GM18508 (cell line): ENCODE data around the gene DHTKD1.
"Not testable (repeated sequence)": the region's sequence is repeated elsewhere in the genome, so short reads cannot be mapped to it uniquely, and the experiment has no call there.

Experiments
- ATAC-seq: cut with Tn5 transposase; IDR thresholded peaks from one replicate; pipeline ENCODE4 v1.9.1; 2021; ENCODE audit warnings: moderate number of reproducible peaks; ENCODE audit not compliant: insufficient read depth, unreplicated experiment

DHTKD1 gene

DNA sequence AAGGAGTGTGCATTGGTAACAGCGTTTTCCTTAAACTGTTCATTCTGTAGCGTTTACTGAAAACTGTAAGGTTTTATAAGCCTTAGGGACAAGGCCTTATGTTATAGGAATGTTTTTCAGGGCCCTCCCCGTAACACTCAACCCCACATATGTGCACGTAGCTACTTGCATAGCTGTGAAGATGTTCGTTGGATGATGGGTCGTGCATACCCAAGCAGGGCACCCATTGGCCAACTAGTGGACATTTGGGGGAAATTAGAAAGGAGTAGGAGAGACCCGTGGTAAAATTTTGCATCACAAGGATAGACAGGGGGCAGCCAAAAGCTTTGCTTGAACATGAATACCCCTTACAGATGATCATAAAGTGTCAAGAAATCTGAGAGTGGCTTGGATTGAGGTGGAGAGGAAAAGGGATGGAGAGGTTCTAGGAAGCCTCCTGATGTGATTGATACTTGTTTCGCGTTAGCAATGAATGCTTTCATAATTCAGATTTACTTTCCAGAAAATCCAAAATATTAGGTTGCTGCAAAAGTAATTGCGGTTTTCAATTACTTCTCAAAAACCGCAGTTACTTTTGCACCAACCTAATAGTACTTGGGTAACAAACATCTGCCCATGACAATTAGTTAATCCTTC, 61.6 kb downstream of the DHTKD1 start:
- ATAC-seq: peak; percentile 52

DNA sequence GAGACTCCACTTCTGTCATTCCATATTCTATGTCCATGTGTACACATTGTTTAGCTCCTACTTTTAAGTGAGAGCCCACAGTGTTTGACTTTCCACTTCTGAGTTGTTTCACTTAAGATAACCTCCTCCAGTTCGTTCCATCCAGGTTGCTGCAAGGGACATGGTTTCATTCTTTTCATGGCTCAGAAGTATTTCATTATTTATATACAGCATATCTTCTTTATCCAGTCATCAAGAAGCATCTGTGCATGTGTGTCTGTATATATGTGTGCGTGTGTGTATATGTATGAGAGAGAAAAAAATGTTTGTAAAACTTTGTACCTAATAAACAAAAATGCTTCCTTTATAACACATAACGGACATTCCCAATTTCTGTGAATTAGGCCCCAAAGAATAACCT, 66.9 kb downstream of the DHTKD1 start:
- no peak for ATAC-seq

DNA sequence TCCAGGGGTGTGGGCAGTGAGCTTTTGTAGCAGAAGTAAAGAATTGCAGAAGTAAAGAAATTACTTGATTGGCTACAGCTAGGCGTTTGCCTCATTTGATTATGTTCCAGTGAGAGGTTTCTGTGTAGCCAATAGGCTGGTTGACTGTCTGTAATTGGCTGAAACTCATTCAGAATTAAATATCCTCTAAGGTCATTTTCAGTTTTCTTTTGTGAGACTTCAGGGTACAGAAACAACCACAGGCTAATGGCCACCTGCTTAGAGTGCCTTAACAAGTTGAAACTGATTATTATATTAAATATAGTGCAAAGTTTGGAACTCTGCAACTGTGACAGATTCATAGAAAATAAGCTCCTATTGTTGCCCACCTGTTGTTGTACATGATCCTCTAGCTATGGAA, 71.3 kb downstream of the DHTKD1 start:
- no peak for ATAC-seq

DNA sequence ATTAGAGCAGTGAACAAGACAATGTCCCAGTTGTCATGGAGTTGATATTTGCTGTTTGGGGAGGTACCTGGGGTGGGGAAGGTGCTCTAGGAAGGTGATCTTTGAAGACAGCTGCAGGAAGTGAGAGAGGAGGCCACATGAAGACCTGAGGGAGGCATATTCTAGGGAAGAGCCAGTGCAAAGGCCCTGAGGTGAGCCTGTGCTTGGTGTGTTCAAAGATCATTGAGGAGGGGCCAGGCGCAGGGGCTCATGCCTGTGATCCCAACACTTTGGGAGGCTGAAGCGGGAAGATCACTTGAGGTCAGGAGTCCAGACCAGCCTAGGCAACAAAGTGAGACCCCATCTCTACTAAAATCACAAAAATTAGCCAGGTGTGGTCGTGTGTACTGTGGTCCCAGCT, 75.8 kb downstream of the DHTKD1 start:
- ATAC-seq: no peak

DNA sequence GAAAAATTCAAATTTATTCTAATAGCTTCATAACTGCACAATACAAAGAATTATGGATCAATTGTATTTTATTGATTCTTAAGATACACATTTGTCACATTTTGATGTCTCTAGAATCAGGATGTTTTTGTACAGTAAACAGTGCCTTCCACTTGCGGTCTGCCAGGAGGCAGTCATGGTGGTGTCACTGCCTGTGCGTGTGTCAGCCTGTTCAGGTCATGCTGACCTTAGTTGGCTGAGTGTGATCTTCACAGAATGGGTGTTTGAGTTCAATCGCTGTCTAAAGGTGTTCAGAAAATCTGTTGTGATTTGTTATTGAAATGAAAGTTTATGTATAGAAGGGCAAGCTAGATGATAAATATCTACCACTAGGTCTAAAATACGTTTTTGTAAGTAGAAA, 81.4 kb downstream of the DHTKD1 start:
- ATAC-seq: no peak

DNA sequence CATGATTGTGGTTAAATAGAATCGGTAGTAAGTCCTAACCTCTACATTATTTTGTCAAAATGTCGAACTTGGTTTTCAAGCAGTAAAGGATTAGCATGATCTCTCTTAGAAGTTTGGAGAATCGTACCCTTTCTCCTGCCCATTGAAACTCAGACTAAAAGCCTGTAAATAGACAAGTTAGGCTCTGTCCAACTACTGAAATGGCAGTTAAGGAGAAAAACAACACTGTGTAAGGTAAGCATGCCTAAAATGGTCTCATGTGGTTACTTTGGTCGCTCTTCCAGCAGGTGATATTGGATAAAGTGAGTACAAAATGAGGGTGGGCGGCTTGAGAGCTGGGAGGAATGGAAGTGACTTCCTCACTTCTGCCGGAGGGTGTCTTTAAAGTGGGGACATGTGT, 85.8 kb downstream of the DHTKD1 start:
- no peak for ATAC-seq

DNA sequence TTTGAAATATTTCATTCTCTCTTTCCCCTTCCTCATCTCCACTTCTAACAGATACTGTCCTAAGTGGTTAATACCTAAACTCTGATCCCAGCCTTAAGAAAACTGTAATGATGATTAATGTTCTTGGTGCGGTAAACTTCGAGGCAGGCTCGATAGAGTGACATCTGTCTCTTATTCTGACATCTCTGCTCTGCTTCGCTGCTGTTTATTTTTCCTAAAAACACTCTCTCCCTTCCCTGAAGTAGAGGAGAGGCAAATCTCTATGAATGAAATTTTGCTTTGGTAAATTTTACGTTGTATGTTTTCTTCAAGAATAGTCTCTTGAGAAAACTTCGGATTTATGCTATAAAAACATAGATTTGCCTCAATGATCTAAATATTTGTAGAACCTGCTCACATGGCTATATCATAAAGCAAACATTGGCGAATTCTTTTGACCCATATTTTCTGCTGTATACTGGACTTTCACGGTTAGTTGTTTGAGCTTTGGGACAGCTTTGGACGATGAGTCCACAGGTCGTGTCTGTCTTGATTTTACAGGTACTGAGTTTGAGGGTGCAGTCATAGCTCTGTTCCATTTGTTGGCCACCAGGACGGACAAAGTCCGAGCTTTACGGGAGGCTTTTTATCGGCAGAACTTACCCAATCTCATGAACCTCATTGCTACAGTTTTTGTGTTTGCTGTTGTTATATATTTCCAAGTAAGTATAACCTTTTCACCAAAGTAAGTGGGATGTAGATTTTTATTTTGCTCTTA, 87.8 kb downstream of the DHTKD1 start:
- no peak for ATAC-seq

DNA sequence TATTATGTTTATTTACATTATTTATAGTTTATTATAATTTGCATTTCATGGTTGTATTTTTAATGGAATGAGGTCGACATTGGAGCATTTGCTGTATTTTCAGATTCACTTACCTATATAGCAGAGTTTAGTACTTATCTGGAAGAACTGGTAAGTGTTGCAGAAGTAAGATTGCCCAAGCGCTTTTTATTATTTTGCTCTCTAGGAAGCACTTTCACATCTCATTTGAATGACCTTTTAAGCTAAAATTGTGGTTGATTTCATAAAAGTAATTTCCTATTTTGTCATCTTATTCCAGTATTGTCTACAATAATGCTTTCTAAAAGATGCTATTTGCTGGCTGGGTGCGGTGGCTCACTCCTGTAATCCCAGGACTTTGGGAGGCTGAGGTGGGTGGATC, 89.4 kb downstream of the DHTKD1 start:
- no peak for ATAC-seq

DNA sequence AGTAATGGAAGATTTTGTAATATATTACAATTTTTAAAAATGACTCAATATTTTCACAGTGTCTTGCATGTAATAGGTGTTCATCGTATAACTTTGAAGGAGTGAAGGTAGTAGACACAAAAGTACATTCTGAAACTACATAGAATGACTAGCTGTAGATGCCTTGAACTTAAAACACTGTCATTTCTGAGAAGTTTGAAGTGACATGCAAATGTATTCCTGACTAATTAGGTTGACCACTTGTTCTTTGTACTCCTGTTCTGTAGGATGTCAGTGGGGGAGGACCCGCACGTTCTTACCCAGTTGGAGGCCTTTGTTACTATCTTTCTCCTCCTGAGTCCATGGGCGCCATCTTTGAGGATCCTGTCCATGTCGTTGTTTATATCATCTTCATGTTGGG, 91.9 kb downstream of the DHTKD1 start:
- no peak for ATAC-seq

DNA sequence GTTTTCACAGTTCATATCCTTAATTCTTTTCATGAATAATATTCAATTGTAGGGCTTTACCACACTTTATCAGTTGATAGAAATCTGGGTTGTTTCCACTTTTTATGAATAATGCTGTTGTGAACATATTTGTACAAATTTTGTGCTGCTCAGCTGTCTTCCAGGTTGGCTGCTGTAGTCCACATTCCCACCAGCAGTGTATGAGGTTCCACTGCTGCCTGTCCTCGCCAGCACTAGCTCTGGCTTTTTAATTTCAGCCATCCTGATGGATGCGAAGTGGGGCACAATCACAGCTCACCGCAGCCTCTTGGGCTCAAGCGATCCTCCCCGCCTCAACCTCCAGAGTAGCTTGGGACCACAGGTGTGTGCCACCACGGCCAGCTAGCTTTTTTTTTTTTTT, 94.2 kb downstream of the DHTKD1 start:
- no peak for ATAC-seq

DNA sequence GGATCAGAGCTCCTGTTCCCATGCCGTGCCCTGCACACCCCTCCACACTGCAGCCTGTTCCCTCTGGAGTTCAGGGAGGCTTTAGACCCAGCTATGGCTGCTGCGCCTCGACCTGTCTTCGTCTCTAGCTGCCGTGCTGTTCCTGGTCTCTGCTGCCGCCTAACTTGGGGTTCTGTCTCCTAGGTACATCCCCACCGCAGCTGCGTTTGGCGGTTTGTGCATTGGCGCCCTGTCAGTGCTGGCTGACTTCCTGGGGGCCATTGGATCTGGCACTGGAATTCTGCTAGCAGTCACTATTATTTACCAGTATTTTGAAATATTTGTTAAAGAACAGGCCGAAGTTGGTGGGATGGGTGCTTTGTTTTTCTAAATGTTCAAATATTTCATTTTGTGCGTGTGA, 95.3 kb downstream of the DHTKD1 start:
- ATAC-seq: no peak

DNA sequence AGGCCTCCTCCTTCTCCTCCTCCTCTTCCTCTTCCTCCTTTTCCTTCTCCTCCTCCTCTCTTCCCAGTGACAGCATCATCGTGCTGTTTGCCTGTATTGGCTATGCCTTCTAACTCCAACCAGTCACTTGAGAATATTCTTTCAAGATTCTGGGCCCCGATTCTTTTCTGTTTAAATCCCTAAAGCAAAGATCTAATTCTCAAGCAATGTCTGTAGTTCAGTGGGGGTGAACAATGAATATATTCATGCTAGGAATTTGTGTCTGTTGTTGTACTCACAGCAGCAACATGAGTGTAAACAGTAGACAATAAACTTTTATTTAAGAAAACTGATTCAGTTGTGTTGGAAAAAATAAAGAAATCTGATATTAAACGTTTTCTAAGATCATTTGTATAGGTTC, 96.3 kb downstream of the DHTKD1 start:
- ATAC-seq: no peak

DNA sequence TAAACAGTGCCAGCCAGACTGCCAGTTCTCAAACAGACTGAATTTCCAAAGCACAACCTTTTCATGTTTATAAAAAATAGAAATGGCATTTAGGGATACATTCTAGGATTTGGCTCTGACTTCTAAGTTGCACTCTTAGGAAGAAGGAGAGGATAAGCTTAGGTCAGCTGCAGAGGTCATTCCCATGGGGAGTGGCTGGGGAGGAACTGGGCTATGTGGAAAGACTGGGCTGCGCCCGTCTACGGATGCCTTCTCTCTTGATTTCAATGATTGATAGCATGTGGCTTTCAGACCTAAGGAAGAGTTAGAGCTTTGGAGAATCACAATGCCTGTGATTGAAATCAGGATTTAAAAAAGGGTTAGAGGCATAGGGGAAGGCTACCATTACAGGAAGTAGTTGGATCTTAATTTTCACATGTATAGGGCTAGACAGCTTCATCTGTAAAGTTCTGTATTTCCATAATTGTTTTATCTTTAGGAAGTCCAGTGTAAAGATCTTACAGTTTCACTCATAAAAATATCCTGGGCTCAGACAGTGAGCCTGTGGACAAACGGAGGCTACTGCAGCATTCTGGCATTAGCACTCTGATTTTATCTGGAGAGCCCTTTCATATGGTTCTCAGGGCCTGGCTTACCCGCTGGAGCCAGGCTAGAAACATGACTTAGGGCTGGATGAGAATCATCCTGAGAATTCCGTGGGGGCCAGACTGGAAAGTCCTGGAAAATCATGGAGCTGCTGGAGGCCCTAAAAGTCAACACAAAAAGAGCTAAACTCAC, 97.4 kb downstream of the DHTKD1 start:
- ATAC-seq: no peak

DNA sequence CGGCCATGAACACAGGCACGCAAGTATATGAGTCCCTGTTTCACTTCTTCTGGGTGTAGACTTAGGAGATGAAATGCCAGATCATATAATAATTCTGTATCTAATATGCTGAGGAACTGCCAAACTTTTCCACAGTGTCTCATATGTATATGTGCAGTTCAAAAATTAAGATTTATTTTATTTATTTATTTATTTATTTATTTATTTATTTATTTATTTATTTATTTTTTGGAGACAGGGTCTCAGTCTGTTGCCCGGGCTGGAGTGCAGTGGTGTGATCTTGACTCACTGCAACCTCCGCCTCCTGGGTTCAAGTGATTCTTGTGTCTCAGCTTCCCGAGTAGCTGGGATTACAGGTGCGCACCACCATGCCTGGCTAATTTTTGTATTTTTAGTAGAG, 102.8 kb downstream of the DHTKD1 start:
- not testable (repeated sequence) for ATAC-seq
